Measurements from ENCODE around the gene APC2. TPM values are rescaled to one million over a fixed set of nuclear protein-coding genes. Genes with fewer than 3 reads are reported as not detected.
"Not testable (repeated sequence)": the region's sequence is repeated elsewhere in the genome, so short reads cannot be mapped to it uniquely, and the experiment has no call there.

The APC2 gene
- total RNA-seq, 1 donor, result 0.27 TPM

DNA sequence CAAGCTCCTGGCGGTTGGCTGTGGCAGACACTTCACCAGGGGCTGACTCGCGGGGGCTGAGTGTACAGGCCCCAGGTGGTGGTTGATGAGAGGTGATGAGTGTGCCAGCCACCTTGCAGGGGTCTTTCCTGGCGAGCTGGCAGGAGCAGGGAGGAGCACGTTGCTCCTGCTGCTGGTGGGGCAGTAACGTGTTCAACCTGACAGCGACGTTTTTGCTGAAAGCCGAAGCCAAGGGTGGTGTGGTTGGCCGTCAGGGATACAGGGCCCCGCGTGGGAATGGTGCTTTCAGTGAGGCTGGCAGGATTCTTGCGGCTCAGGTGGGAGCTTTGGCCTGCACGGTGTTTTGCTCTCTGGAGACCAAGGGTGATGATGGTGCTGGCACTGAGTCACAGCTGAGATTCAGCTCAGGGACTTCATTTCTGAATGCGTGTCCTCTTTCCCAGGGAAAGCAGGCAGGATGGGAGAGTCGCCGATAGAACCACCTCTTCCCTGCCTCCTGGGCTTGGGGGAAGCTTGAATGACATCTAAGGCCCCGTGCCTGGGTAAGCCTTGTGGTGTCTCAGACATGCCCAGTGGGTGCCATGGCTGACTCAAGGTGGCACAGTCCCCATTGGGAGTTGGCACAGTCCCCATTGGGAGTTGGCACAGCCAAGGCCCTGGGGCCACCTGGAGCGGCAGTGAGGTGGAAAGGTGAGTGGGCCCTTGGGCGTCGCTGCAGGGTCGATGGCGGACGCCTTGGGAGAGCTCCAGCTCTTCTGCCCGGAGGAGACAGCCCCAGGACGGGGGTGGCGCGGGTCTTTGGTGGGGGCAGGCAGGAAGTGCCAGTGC lies 33.7 kb upstream of the APC2 start:
- TF ChIP-seq, protein P1, sequence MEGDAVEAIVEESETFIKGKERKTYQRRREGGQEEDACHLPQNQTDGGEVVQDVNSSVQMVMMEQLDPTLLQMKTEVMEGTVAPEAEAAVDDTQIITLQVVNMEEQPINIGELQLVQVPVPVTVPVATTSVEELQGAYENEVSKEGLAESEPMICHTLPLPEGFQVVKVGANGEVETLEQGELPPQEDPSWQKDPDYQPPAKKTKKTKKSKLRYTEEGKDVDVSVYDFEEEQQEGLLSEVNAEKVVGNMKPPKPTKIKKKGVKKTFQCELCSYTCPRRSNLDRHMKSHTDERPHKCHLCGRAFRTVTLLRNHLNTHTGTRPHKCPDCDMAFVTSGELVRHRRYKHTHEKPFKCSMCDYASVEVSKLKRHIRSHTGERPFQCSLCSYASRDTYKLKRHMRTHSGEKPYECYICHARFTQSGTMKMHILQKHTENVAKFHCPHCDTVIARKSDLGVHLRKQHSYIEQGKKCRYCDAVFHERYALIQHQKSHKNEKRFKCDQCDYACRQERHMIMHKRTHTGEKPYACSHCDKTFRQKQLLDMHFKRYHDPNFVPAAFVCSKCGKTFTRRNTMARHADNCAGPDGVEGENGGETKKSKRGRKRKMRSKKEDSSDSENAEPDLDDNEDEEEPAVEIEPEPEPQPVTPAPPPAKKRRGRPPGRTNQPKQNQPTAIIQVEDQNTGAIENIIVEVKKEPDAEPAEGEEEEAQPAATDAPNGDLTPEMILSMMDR (IDR thresholded peaks at IDR 0.05; ENCODE audit: insufficient read depth, low read length), result no peak
- H3K4me3 ChIP-seq (ENCODE audit: low read depth, low read length), result peak overlapping the region; percentile 10
- no peak for DNase-seq (ENCODE audit: low read depth)

DNA sequence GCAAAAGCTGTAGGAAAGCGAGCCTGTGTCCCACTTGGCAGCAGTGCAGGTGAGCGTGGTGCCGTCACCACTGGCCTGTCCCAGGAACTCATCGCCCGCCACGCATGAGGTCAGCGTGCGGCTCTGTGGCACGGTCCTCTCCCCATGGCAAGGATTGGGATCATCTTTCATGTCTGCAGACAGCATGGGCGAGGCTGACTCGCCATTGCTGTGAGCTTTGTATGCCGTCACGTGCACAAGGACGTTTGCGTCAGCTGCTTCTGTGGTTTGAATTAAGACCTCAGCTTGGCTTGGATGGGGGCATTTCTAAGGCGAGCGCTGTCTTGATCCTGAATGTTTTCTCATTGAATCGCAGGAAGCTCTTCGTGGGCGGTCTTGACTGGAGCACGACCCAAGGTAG lies 32.8 kb upstream of the APC2 start:
- peak; percentile 46 for DNase-seq (ENCODE audit: low read depth)
- TF ChIP-seq, protein P1 (IDR thresholded peaks at IDR 0.05; ENCODE audit: insufficient read depth, low read length), result no peak
- no peak overlapping the region for H3K4me3 ChIP-seq (ENCODE audit: low read depth, low read length)

DNA sequence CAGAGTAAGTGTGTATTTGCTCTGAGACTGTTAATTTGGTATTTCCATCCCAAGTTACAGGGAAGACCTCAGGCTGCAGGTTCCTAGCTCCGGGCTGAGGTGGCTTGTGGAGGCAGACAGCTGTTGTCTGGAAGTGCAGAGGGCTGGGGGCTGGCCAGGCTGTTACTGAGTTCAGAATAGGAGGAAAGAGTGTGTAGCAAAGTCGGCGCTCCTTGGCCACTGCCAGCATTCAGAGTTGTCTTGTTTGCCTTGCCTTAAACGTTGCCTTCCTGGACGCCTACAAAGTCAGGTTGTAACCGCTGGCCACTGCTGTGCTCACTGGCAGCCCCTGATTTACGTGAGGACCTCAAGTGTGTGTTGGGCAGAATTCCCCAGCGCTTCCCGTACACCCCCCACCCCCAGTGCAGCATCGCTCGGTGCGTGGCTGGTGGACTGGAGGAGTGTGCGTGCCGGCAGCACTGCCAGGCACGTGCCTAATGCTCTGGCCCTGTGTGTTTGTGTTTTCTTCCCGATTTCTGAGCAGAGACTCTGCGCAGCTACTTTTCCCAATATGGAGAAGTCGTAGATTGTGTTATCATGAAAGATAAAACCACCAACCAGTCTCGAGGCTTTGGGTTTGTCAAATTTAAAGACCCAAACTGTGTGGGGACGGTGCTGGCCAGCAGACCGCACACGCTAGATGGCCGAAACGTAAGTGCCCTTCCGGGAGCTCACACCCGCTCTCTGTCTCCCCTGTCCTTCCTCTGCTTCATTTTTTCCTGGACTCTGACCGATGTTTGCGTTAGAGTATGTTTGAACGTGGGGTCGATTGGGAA lies 32.0 kb upstream of the APC2 start:
- H3K4me3 ChIP-seq (ENCODE audit: low read depth, low read length), result no peak overlapping the region
- no peak for DNase-seq (ENCODE audit: low read depth)

DNA sequence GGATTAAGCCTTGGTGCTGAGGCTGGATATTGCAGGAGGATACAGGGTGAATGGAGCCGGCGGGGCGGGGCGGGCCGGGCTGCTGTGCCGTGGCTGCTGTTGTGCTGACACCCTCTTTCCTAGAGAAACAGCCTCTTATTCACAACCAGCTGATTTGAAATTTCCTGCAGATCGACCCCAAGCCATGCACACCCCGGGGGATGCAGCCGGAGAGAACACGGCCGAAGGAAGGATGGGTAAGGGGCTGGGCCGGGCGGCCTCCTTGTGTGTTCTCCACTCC lies 31.5 kb upstream of the APC2 start:
- TF ChIP-seq, protein P1 (IDR thresholded peaks at IDR 0.05; ENCODE audit: insufficient read depth, low read length), result no peak
- DNase-seq (ENCODE audit: low read depth), result no peak
- H3K4me3 ChIP-seq (ENCODE audit: low read depth, low read length), result no peak overlapping the region

More for the DNA sequence above, 32.0 kb upstream of the APC2 start:
- TF ChIP-seq, protein P1 (IDR thresholded peaks at IDR 0.05; ENCODE audit: insufficient read depth, low read length), result no peak

DNA sequence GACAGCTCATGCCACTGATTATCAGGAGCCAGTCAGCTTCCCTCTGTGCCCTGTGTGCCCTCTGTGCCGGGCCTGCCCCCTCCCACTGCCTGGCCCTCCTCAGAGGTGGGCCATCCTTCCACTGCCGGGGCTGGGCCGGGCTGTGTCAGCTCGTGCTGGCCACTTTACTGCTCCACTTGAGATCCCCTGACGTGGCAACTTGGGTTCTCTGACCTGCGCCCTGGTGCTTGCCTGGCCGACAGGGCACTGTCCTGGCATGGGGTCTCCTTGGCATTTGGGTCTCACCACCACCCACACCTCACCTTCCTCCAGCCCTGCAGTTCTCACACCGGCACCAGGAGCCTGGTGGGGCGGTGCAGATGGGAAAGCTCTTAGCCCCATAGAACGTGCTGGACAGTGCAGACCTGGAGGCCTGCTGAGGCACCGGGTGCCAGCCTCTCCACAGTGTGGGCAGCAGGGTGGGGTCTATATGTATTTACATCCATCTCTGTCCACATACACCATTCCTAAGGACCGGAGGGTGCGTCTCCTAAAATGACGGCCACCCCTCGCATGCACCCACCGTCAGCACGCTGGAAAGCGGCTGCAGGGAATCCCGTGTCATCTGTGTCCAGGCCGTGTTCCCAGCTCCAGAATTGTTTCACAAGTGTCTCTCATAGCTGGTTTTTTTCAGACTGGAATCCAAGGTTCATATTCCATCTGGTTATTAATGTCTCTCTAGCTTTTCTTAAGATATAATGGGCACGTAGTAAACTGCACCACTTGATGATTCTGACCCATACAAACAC lies 30.8 kb upstream of the APC2 start:
- no peak overlapping the region for H3K4me3 ChIP-seq (ENCODE audit: low read depth, low read length)
- DNase-seq (ENCODE audit: low read depth), result no peak
- TF ChIP-seq, protein P1 (IDR thresholded peaks at IDR 0.05; ENCODE audit: insufficient read depth, low read length), result no peak

DNA sequence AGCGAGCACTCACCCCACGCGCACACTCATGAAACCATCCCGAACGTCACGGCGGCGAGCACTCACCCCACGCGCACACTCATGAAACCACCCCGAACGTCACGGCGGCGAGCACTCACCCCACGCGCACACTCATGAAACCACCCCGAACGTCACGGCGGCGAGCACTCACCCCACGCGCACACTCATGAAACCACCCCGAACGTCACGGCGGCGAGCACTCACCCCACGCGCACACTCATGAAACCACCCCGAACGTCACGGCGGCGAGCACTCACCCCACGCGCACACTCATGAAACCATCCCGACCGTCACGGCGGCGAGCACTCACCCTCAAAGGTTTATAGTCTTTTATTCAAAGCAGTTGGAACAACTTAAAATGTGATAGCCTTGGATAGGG lies 29.8 kb upstream of the APC2 start:
- DNase-seq (ENCODE audit: low read depth), result not testable (repeated sequence)

DNA sequence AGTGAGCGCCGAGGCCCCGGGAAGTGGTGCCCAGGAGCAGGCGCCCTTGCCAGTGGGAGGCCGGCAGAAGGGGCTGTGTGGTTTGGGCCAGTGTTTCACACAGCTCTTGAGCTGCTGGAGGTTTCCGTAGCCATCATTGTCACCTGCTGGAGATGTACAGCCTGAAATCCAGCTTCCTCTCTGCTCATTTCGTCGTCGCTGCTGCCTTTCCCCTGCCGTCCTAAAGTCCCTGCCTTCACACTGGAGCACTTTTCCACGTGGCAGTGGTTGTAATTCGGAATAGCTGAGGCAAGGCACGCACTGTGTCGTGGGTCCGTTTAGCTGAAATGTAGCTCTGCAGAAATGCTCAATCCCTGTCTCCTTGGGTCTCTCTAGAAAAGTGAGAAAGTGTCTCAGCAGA lies 29.3 kb upstream of the APC2 start:
- H3K4me3 ChIP-seq (ENCODE audit: low read depth, low read length), result no peak overlapping the region
- TF ChIP-seq, protein P1 (IDR thresholded peaks at IDR 0.05; ENCODE audit: insufficient read depth, low read length), result no peak
- no peak for DNase-seq (ENCODE audit: low read depth)

More for the DNA sequence above, 29.8 kb upstream of the APC2 start:
- not testable (repeated sequence) for H3K4me3 ChIP-seq (ENCODE audit: low read depth, low read length)

Data from fibroblast of the aortic adventitia (primary cell).